Mucosa of stomach (tissue), 1 donor: ENCODE measurements around the gene ST8SIA1.
A peak's percentile ranks its signal among the peaks of the same experiment; 100 is the strongest.
"Not testable (repeated sequence)": the region's sequence is repeated elsewhere in the genome, so short reads cannot be mapped to it uniquely, and the experiment has no call there.

Source experiments
- H3K27me3 ChIP-seq: one replicate; pipeline ENCODE4 v1.7.0; 2013; ENCODE audit warnings: mild to moderate bottlenecking, low read length; ENCODE audit not compliant: control insufficient read depth, insufficient read depth
- H3K36me3 ChIP-seq: one replicate; pipeline ENCODE4 v1.7.0; 2013; ENCODE audit warnings: low read length; ENCODE audit not compliant: control insufficient read depth, insufficient read depth
- H3K4me1 ChIP-seq: one replicate; pipeline ENCODE4 v1.7.0; 2013; ENCODE audit warnings: mild to moderate bottlenecking, low read length; ENCODE audit not compliant: control insufficient read depth, insufficient read depth
- H3K4me3 ChIP-seq: one replicate; pipeline ENCODE4 v1.7.0; 2013; ENCODE audit warnings: low read length
- H3K9ac ChIP-seq: one replicate; pipeline ENCODE4 v1.7.0; 2013; ENCODE audit warnings: mild to moderate bottlenecking, low read length, moderate library complexity
- H3K9me3 ChIP-seq: one replicate; pipeline ENCODE4 v1.7.0; 2013; ENCODE audit warnings: mild to moderate bottlenecking, low read length, moderate library complexity; ENCODE audit not compliant: control insufficient read depth
- donor health status: Pancreatic carcinoma.

Gene ST8SIA1, protein sequence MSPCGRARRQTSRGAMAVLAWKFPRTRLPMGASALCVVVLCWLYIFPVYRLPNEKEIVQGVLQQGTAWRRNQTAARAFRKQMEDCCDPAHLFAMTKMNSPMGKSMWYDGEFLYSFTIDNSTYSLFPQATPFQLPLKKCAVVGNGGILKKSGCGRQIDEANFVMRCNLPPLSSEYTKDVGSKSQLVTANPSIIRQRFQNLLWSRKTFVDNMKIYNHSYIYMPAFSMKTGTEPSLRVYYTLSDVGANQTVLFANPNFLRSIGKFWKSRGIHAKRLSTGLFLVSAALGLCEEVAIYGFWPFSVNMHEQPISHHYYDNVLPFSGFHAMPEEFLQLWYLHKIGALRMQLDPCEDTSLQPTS

DNA sequence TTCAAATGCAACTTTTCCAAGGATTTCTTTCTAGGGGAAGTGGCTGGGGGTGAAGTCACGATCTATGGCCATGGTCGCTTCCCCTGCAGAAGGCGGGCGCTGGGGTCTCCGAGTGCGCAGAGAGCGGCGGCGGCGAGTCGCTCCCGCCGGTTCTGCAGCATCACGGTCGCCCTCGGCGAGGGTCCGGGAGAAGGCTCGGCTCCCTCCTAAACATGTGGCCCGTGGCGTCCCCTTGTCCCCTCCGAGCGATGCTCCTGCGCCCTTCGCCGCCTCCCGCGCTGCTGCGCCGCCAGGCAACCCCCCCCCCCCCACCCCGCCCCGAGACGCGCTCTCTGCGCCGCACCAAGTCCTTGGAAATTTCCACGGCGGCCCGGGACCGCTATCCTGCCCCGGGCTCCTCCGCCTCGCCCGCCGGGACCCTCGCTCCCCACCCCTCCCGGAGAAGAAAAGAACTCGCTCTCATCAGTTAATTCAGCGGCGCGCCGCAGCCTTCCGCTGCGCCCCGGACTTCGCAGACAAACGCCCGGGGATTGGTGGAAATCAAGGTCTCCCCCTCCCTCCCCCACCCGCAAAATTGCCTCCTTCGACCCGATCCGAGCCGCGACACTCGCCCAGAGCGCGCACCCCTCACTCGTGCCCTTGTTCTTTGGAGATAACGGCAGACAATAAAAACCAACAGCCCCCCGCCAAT is at the start of gene ST8SIA1:
Gene ST8SIA1 (minus strand): TSS at position 298 of the 691 bp plus-strand sequence. CDS start 475 bp downstream, outside the sequence.
- no peaks in the 10 kb centered on the region for H3K9me3 ChIP-seq
- no peaks in the 10 kb centered on the region for H3K4me1 ChIP-seq
- peaks cover 44% of the 10 kb centered on the region for H3K27me3 ChIP-seq
- H3K36me3 ChIP-seq = no peaks in the 10 kb centered on the region
- H3K4me3 ChIP-seq = peak within 1 kb of the TSS; percentile 14
- H3K9ac ChIP-seq = peak within 1 kb of the TSS; percentile 40

DNA sequence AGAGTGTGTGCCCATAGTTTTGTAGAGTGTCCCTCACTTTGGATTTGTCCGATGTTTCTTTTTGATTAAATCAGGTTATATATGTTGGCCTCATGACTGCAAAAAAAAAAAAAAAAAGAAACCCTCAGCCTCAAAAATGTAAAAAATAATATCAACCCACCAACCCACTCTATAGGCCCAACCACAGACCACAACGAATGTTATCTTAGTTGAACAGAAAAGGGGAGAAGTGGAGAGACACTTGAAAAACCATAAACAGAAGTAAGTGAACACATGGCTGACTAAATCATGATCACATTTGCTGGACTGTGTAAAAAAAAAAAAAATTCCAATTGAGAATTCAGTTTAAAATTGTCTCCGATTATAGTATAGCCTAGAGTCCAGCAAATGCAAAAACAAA is 45.5 kb upstream of the ST8SIA1 start:
- no peaks in the 10 kb centered on the region for H3K27me3 ChIP-seq
- no peaks in the 10 kb centered on the region for H3K36me3 ChIP-seq
- H3K9ac ChIP-seq = no peak overlapping the region
- no peaks in the 10 kb centered on the region for H3K9me3 ChIP-seq
- H3K4me3 ChIP-seq = no peak overlapping the region
- no peaks in the 10 kb centered on the region for H3K4me1 ChIP-seq

DNA sequence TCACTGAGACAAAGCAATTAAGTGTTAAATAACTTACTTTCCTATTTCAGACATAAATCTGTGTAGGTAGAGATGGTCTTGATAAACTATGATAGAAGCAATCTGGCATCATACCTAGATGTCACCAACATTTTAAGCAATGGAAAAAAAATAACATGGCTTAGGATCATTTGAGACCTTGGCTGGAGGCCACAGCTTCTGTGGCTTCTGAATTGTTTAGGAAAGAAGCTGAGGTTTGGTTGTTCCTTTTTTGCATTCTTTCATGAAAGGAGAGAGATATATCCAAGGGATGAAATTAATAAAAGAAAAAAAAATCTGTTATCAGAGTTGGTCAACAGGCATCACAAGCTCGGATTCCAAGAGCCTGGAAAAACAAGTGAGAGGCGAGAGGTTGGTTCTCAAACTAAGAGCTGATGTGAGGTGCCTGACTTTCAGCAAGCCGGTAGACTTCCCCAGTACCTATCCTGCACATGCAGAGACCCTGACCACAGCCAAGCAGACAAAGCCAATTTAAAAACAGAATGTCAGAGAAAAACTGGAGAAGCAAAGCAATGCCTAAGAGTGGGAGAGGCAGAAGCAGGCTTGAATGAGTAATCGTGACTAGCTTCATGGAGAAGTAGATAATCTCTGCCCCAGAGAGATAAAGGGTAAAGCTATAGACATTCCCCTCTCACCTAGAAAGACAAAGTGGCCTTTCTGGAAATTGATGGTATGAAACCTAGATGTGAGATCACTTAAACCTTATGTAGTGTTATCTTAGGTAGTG is 43.4 kb upstream of the ST8SIA1 start:
- no peak overlapping the region for H3K4me3 ChIP-seq
- H3K27me3 ChIP-seq = no peaks in the 10 kb centered on the region
- no peaks in the 10 kb centered on the region for H3K36me3 ChIP-seq
- no peaks in the 10 kb centered on the region for H3K9me3 ChIP-seq
- H3K9ac ChIP-seq = no peak overlapping the region
- H3K4me1 ChIP-seq = no peaks in the 10 kb centered on the region

DNA sequence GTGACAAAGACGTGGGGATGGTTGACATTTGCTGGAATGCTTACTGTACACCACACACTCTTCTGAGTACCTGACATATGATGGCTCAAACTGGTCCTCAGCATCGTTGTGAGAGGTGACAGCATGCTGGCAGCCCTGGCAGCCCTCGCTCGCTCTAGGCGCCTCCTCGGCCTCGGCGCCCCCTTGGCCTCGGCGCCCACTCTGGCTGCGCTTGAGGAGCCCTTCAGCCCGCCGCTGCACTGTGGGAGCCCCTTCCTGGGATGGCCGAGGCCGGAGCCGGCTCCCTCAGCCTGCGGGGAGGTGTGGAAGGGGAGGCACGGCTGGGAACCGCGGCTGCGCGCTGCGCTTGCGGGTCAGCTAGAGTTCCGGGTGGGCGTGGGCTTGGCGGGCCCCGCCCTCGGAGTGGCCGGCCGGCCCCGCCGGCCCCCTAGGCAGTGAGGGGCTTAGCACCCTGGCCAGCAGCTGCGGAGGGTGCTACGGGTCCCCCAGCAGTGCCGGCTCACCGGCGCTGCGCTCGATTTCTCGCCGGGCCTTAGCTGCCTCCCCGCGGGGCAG is 42.2 kb upstream of the ST8SIA1 start:
- H3K9me3 ChIP-seq, H3K4me1 ChIP-seq, H3K4me3 ChIP-seq, H3K27me3 ChIP-seq, H3K36me3 ChIP-seq, H3K9ac ChIP-seq: not testable (repeated sequence)

DNA sequence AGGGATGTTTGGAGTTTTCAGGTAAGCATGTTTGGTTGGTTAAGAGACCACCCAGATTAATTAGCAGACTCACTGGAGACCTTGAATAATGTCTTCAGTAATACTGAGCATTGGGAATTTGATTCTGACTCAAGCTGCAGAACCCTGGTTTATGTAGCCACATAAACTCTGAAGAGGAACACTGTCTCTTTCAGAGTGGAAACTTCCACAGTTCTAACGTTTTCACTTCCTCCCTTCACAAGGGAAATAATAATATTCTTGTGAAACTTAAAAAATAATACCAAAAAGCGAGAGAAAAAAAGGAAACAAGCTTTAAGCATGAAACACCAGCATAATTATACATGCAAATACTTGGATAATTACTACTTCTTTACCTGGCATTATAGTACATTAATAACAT is 40.0 kb upstream of the ST8SIA1 start:
- H3K27me3 ChIP-seq = no peaks in the 10 kb centered on the region
- H3K4me1 ChIP-seq = no peaks in the 10 kb centered on the region
- H3K9me3 ChIP-seq = no peaks in the 10 kb centered on the region
- H3K9ac ChIP-seq = no peak overlapping the region
- H3K36me3 ChIP-seq = no peaks in the 10 kb centered on the region
- H3K4me3 ChIP-seq = no peak overlapping the region

DNA sequence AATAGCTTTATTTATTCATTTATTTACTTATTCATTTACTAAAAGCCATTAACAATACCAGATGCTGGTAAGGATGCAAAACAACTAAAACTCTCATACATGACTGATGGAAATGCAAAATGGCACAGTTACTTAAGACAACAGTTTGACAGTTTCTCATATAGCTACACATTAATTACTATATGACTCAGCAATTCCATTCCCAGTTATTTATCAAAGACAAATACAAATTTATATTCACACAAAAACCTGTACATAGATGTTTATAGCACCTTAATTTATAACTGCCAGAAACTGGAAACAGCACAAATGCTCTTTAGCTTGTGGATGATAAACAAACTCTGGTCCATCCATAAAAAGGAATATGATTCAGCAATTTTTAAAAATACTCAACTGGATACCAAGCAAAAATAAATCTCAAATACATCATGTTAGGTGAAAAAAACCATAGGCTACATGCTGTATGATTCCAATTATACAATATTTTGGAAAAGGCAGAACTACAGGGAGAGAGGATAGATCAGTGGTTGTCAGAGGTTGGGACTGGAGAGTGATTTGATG is 37.9 kb upstream of the ST8SIA1 start:
- H3K36me3 ChIP-seq = no peaks in the 10 kb centered on the region
- H3K27me3 ChIP-seq = no peaks in the 10 kb centered on the region
- no peaks in the 10 kb centered on the region for H3K9me3 ChIP-seq
- H3K4me1 ChIP-seq = no peaks in the 10 kb centered on the region
- H3K9ac ChIP-seq = no peak overlapping the region
- no peak overlapping the region for H3K4me3 ChIP-seq

DNA sequence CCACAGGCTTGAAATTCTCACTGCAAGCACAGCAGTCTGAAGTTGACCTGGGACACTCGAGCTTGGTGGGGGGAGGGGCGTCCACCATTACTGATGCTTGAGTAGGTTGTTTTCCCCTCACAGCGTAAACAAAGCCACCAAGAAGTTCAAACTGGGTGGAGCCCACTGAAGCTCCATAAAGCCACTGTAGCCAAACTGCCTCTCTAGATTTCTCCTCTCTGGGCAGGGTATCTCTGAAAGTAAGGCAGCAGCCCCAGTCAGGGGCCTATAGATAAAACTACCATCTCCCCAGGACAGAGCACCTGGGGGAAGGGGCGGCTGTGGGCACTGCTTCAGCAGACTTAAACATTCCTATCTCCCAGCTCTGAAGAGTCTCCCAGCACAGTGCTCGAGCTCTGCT is 31.7 kb upstream of the ST8SIA1 start:
- Histone ChIP-seq H3K9ac (no peak overlapping the region), H3K4me1 (no peaks in the 10 kb centered on the region), H3K27me3 (no peaks in the 10 kb centered on the region), H3K36me3 (no peaks in the 10 kb centered on the region), H3K9me3 (no peaks in the 10 kb centered on the region), H3K4me3 (no peak overlapping the region)

DNA sequence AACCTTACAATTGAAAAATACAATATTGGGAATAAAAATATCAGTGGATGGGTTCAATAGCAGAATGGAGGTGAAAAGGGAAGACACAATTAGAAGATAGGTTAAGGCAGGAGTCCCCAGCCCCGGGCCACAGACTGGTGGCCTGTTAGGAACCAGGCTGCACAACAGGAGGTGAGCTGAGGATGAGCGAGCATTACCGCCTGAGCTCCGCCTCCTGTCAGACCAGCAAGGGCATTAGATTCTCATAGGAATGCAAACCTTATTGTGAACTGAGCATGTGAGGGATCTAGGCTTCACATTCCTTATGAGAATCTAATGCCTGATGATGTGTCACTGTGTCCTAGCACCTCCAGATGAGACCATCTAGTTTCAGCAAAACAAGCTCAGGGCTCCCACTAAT is 27.3 kb upstream of the ST8SIA1 start:
- Histone ChIP-seq H3K9me3 (no peaks in the 10 kb centered on the region), H3K36me3 (no peaks in the 10 kb centered on the region), H3K4me1 (no peaks in the 10 kb centered on the region), H3K4me3 (no peak overlapping the region), H3K9ac (no peak overlapping the region), H3K27me3 (no peaks in the 10 kb centered on the region)

DNA sequence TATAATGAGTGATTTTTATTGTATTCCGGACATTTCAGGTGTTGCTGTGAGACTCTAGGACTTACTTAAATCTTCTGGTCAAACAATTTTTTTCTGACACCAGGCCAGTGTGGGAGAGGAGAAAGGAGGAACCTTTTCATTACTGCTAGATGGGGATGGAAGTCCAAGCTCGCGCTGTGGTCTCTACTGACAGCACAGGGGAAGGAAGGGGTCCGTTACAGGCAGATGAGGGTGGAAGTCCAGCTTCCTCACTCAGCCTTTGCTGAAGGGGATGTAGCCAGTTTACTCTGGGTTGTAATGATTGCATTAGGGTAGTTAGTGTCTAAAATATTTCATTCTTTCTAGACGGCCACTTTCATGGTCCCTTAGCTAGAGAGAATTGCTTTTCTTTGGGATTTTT is 26.3 kb upstream of the ST8SIA1 start:
- Histone ChIP-seq H3K9me3 (no peaks in the 10 kb centered on the region), H3K4me3 (no peak overlapping the region), H3K27me3 (no peaks in the 10 kb centered on the region), H3K9ac (no peak overlapping the region), H3K36me3 (no peaks in the 10 kb centered on the region), H3K4me1 (no peaks in the 10 kb centered on the region)

DNA sequence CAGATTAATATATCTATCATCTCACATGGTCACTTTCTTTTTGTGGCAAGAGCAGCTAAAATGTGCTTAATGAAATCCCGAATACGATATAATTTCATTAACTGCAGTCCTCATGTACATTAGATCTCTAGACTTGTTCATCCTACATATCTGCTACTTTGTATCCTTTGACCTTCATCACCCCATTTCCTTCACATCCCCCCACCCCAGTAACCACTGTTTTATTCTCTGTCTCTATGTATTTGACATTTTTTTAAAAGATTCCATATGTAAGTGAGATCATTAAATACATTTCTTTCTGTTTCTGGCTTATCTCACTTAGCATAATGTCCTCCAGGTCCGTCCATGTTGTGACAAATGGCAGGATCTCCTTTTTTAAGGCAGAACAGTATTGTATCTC is 23.0 kb upstream of the ST8SIA1 start:
- H3K4me1 ChIP-seq = no peaks in the 10 kb centered on the region
- H3K9ac ChIP-seq = no peak overlapping the region

DNA sequence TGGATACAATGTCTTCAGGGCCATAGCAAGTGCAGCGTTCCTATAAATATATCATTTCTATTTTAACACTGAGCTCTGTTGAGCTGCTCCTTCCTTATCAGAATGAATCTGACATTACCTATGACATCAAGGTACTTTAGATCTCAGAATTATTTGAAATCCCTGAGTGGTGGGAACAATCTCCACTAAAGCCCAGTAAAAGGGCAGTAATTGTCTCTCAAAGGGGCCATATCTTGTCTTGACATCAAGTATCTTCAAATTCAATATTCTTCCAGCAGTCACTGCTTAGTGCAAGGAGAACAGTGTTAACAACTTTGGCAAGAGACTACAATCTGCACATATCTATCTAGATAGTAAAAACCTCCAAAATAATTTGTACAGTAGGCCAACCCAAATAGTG is 21.7 kb upstream of the ST8SIA1 start:
- no peaks in the 10 kb centered on the region for H3K27me3 ChIP-seq
- no peak overlapping the region for H3K9ac ChIP-seq
- no peak overlapping the region for H3K4me3 ChIP-seq
- H3K36me3 ChIP-seq = no peaks in the 10 kb centered on the region
- no peaks in the 10 kb centered on the region for H3K4me1 ChIP-seq
- no peaks in the 10 kb centered on the region for H3K9me3 ChIP-seq

More for the DNA sequence above, 23.0 kb upstream of the ST8SIA1 start:
- Histone ChIP-seq H3K4me3 (no peak overlapping the region), H3K27me3 (no peaks in the 10 kb centered on the region), H3K36me3 (no peaks in the 10 kb centered on the region), H3K9me3 (no peaks in the 10 kb centered on the region)
